DOHH2 (cell line): ENCODE results near the gene RAP1GAP.

ENCODE experiments used
- H3F3A ChIP-seq: fragments of 200-600 bp; sonication (generic), shearing (Covaris generic); 2 replicates; pipeline ENCODE4 v1.6.0; 2016; ENCODE audit warnings: antibody characterized with exemption, mild to moderate bottlenecking; ENCODE audit not compliant: control insufficient read depth, insufficient read depth
- H3K27ac ChIP-seq: fragments of 200-600 bp; sonication (generic); 2 replicates; pipeline ENCODE4 v1.5.1; 2014; ENCODE audit warnings: low read depth, mild to moderate bottlenecking, low read length, moderate library complexity
- H3K27me3 ChIP-seq: fragments of 200-600 bp; sonication (generic); 2 replicates; pipeline ENCODE4 v1.6.1; 2014; ENCODE audit warnings: mild to moderate bottlenecking, low read length, mixed read lengths; ENCODE audit not compliant: control insufficient read depth
- H3K36me3 ChIP-seq: fragments of 200-600 bp; sonication (generic); 2 replicates; pipeline ENCODE4 v1.6.1; 2014; ENCODE audit warnings: mild to moderate bottlenecking, low read length, moderate library complexity, mixed read lengths; ENCODE audit not compliant: control insufficient read depth
- H3K4me1 ChIP-seq: fragments of 200-600 bp; sonication (generic); 2 replicates; pipeline ENCODE4 v1.6.1; 2014; ENCODE audit warnings: mild to moderate bottlenecking, low read length, mixed read lengths; ENCODE audit not compliant: control insufficient read depth
- H3K4me2 ChIP-seq: fragments of 200-600 bp; sonication (generic); 2 replicates; pipeline ENCODE4 v1.6.0; 2014; ENCODE audit warnings: mild to moderate bottlenecking, low read length, moderate library complexity
- H3K4me3 ChIP-seq: fragments of 200-600 bp; sonication (generic); 2 replicates; pipeline ENCODE4 v1.5.1; 2014; ENCODE audit warnings: mild to moderate bottlenecking, low read length, mixed read lengths
- H3K79me2 ChIP-seq: fragments of 200-600 bp; sonication (generic); 2 replicates; pipeline ENCODE4 v1.6.1; 2014; ENCODE audit warnings: mild to moderate bottlenecking, low read length, mixed read lengths; ENCODE audit not compliant: control insufficient read depth
- H3K9me2 ChIP-seq: fragments of 200-600 bp; sonication (generic); replicated peaks from 2 replicates; pipeline ENCODE4 v1.6.1; 2014; ENCODE audit warnings: mild to moderate bottlenecking, low read length, mixed read lengths; ENCODE audit not compliant: control insufficient read depth
- H3K9me3 ChIP-seq: fragments of 200-600 bp; sonication (generic); 2 replicates; pipeline ENCODE4 v1.6.1; 2014; ENCODE audit warnings: antibody characterized with exemption, low read length, mixed read lengths; ENCODE audit not compliant: control insufficient read depth, insufficient read depth
- H4K20me1 ChIP-seq: fragments of 200-600 bp; sonication (generic); 2 replicates; pipeline ENCODE4 v1.6.0; 2014; ENCODE audit warnings: low read depth, mild to moderate bottlenecking, antibody characterized with exemption, low read length, moderate library complexity; ENCODE audit not compliant: control insufficient read depth, insufficient read depth
- EZH2phosphoT487 ChIP-seq: fragments of 200-600 bp; sonication (generic); IDR thresholded peaks from 2 replicates; pipeline ENCODE4 v1.6.1; 2017; ENCODE audit warnings: borderline replicate concordance, mild to moderate bottlenecking, antibody characterized with exemption, low read length, moderate library complexity, mixed read lengths
- TF ChIP-seq, protein P1 (sequence below): fragments of 200-600 bp; sonication (generic); IDR thresholded peaks from one replicate; pipeline ENCODE4 v1.5.1; 2014; ENCODE audit warnings: antibody characterized with exemption, mild to moderate bottlenecking, low read depth, low read length; ENCODE audit not compliant: poor library complexity, severe bottlenecking

The RAP1GAP gene

DNA sequence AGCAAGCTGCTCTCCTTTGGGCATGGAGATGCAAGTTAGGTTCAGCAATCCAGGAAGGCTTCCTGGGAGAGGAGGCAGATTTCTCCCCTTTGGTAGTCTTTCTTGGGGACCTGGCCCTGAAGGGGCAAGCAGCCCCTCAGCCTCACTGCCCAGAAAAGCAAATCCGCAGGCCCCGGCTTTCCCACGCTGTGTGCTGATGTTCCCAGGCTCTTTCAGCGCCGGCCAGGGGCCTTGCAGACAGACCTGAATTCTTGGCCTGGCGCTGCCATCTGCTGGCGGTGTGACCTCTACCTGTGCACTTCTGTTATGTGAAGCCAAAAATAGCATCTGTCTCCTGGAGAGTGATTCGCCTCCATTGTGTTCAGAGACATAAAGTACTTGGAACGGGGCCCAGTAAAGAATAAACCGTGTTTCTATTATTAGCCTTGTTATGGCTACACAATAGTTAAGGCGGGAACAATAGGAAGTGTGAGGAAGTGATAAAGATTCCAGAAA is 95.1 kb downstream of the RAP1GAP start:
- H3K9me2 ChIP-seq, result no peaks in the 10 kb centered on the region
- no peaks in the 10 kb centered on the region for H3F3A ChIP-seq
- no peaks in the 10 kb centered on the region for H3K79me2 ChIP-seq
- no peak overlapping the region for H3K4me2 ChIP-seq
- no peaks in the 10 kb centered on the region for H3K27me3 ChIP-seq
- no peak overlapping the region for H3K4me3 ChIP-seq
- H4K20me1 ChIP-seq, result no peaks in the 10 kb centered on the region
- H3K4me1 ChIP-seq, result no peaks in the 10 kb centered on the region
- no peaks in the 10 kb centered on the region for H3K9me3 ChIP-seq
- H3K27ac ChIP-seq, result no peak overlapping the region
- H3K36me3 ChIP-seq, result no peaks in the 10 kb centered on the region
- no peak for TF ChIP-seq EZH2phosphoT487
- TF ChIP-seq, protein P1, sequence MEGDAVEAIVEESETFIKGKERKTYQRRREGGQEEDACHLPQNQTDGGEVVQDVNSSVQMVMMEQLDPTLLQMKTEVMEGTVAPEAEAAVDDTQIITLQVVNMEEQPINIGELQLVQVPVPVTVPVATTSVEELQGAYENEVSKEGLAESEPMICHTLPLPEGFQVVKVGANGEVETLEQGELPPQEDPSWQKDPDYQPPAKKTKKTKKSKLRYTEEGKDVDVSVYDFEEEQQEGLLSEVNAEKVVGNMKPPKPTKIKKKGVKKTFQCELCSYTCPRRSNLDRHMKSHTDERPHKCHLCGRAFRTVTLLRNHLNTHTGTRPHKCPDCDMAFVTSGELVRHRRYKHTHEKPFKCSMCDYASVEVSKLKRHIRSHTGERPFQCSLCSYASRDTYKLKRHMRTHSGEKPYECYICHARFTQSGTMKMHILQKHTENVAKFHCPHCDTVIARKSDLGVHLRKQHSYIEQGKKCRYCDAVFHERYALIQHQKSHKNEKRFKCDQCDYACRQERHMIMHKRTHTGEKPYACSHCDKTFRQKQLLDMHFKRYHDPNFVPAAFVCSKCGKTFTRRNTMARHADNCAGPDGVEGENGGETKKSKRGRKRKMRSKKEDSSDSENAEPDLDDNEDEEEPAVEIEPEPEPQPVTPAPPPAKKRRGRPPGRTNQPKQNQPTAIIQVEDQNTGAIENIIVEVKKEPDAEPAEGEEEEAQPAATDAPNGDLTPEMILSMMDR, result peak; percentile 53

DNA sequence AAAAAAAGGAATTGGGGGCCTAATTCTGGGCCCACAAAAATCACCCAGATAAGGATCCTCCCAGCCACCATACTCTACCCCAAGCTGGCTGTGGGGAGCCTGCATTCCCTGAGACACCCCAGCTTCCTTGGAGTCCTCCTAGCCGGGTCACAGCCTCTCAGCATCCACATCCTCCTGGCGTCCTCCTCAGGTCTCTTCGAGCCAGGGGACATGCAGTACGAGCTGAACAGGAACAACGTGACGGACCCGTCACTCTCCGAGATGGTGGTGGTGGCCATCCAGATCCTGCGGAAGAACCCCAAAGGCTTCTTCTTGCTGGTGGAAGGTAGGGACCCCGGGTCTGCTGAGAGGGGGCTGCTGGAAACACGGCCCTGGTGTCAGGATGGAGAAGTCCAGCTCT is 95.7 kb downstream of the RAP1GAP start:
- Histone ChIP-seq H4K20me1 (no peaks in the 10 kb centered on the region), H3F3A (no peaks in the 10 kb centered on the region), H3K27ac (no peak overlapping the region), H3K4me1 (no peaks in the 10 kb centered on the region), H3K79me2 (no peaks in the 10 kb centered on the region), H3K36me3 (no peaks in the 10 kb centered on the region), H3K27me3 (no peaks in the 10 kb centered on the region), H3K9me3 (no peaks in the 10 kb centered on the region), H3K9me2 (no peaks in the 10 kb centered on the region), H3K4me2 (no peak overlapping the region), H3K4me3 (no peak overlapping the region)
- TF ChIP-seq EZH2phosphoT487, result no peak
- TF ChIP-seq, protein P1, result no peak

DNA sequence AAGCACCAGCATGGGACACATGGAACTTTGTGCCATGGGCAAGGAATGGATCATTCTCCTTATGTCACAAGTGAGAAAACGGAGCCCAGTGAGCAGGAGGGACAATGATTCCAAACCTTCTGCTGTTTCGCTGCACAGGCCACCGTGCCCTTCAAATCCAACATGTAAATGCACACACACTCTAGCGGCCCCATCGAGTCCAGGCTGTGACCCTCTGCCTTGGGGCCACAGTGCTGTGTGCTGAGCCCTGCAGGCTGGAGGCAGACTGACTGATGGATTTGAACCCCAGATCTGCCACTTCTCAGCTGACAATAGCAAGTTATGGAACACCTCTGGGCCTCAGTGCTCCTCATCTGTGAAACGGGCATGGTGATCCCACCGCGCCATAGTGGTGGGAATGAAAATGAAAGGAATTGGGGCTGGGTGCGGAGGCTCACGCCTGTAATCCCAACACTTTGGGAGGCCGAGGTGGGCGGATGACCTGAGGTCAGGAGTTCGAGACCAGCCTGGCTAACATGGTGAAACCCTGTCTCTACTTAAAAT is 96.4 kb downstream of the RAP1GAP start:
- Histone ChIP-seq H3K27me3 (no peaks in the 10 kb centered on the region), H4K20me1 (no peaks in the 10 kb centered on the region), H3K79me2 (no peaks in the 10 kb centered on the region)

More for the DNA sequence above, 96.4 kb downstream of the RAP1GAP start:
- Histone ChIP-seq H3K9me3 (no peaks in the 10 kb centered on the region), H3K36me3 (no peaks in the 10 kb centered on the region), H3K4me2 (no peak overlapping the region), H3F3A (no peaks in the 10 kb centered on the region), H3K4me3 (no peak overlapping the region), H3K9me2 (no peaks in the 10 kb centered on the region), H3K27ac (no peak overlapping the region), H3K4me1 (no peaks in the 10 kb centered on the region)
- TF ChIP-seq EZH2phosphoT487, result no peak
- TF ChIP-seq, protein P1, result no peak
